Ishikawa (cell line): ENCODE data around the gene SEMA4A.

Experiments
- YY1 ChIP-seq: IDR thresholded peaks from 2 replicates; pipeline ENCODE4 v1.6.1; 2012; ENCODE audit warnings: low read depth
- TF ChIP-seq, protein P1 (sequence below): IDR thresholded peaks from 2 replicates; pipeline ENCODE4 v1.6.1; 2012; ENCODE audit warnings: low read depth, mild to moderate bottlenecking

DNA sequence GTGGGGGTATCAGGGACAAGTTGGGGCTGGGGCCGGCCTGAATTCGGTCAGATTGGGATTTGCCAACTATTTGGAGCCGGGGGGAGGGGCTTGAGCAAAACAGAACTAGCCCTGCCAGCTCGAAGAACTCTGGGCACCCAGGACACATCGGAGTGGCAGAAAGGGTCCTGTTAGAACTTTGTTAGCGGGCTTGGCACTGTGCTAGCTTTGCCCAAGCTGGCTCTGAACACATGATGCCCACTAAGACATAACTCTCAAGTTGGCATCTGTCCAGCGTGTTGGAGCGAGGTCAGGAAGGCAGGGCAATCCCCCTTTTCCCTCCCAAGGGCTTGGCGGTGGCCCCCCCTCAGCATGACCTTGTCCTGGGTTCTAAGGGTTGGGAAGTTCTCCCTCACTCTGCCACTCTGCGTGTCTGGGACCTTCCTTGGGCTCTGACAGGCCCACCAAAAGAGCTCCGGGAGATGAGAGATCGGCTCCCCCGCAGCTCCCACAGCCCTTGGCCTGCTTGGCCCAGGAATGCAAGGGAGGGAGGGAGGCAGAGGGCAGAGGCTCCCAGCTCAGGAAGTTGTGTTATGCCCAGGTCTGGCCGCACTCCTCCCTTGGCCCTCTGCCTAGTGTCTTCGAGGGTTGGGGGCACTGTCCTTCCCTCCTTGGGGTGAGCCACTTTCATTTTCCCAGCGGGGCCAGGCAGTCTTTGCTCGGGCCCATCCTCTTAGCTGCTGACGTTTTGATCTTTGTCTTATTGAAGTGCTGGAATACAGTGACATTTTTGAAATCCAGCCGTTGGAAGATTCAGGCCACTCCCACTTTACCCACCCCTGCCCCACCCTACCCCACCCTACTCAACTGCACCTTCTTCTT, 37.6 kb upstream of the SEMA4A start:
- TF ChIP-seq, protein P1, sequence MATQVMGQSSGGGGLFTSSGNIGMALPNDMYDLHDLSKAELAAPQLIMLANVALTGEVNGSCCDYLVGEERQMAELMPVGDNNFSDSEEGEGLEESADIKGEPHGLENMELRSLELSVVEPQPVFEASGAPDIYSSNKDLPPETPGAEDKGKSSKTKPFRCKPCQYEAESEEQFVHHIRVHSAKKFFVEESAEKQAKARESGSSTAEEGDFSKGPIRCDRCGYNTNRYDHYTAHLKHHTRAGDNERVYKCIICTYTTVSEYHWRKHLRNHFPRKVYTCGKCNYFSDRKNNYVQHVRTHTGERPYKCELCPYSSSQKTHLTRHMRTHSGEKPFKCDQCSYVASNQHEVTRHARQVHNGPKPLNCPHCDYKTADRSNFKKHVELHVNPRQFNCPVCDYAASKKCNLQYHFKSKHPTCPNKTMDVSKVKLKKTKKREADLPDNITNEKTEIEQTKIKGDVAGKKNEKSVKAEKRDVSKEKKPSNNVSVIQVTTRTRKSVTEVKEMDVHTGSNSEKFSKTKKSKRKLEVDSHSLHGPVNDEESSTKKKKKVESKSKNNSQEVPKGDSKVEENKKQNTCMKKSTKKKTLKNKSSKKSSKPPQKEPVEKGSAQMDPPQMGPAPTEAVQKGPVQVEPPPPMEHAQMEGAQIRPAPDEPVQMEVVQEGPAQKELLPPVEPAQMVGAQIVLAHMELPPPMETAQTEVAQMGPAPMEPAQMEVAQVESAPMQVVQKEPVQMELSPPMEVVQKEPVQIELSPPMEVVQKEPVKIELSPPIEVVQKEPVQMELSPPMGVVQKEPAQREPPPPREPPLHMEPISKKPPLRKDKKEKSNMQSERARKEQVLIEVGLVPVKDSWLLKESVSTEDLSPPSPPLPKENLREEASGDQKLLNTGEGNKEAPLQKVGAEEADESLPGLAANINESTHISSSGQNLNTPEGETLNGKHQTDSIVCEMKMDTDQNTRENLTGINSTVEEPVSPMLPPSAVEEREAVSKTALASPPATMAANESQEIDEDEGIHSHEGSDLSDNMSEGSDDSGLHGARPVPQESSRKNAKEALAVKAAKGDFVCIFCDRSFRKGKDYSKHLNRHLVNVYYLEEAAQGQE = no peak
- no peak for TF ChIP-seq YY1
